HUDEP-2 (cell line): ENCODE measurements around the gene VASH1.

Experiments used
- DNase-seq, 76 experiments: peaks; one replicate each; lab custom pipeline; 2025; ENCODE audit not compliant: unreplicated experiment in 76 of 76; lab: John Stamatoyannopoulos, UW

VASH1 gene

DNA sequence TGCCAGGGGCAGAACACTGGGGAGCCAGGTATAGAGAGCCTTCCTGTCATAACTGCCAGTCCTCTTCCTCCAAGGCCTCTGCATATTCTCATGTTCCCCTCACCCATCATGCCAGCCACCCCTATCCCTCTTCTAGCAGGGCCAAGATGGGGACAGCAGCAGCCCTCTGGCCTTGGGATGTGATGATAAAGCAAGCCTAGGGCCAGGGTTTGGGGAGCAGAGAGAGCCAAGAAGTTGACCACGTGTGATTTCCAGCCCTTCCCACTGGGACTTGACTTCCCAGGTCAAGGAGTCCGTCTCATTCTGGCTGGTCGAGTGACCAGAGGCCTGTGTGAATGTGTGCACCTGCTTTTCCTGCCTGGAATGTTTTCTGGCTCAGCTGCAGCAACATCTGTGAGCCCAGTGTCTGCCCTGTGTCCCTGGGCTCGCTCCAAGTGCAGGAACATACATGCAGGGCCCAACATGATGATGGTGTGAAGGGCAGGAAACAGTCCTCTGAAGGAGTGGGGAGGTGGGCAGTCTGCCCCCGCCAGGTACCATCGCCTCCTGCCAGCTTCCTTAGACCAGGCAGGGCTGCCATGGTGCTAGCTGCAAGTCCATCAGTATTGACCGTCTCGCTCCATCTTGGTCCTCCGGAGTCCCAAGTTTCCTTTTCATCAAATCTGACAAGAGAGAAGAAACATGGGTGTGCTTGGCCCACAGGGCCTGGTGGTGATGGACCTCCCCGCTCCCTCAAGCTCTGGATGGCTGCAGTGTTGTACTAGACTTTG is 21.0 kb downstream of the VASH1 start:
- DNase-seq, result no peak

DNA sequence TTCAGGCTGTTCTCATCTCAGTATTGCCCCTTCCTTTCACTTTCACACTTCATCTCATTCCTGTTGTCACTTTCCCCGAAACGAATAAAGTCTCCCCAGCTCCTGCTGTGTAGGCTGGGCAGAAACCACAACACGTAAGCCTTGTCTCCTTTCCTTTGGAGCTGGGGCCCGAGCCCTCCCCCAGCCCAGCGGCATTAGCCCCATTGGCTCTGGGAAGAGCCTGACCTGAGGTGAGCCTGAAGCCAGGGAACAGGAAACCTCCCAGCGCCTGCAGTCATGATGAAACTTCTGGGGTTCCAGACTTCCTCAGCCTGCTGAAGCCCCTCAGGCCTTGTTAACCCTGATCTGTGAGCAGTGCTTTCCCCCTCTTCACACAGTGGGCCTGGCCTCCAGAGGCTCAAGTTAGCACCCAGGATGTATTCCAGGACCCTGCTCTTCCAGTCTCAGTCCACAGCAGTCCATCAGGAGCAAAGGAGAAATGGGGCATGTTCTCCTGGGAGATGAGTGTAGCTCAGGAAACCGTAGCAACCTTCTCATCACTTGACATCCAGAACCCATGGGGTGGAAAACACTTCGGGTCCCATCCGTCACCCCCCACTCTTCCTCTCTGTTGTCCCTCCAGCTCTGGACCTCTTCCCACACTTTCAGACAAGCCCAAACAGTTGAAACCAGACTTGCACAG is 21.8 kb downstream of the VASH1 start:
- no peak for DNase-seq

DNA sequence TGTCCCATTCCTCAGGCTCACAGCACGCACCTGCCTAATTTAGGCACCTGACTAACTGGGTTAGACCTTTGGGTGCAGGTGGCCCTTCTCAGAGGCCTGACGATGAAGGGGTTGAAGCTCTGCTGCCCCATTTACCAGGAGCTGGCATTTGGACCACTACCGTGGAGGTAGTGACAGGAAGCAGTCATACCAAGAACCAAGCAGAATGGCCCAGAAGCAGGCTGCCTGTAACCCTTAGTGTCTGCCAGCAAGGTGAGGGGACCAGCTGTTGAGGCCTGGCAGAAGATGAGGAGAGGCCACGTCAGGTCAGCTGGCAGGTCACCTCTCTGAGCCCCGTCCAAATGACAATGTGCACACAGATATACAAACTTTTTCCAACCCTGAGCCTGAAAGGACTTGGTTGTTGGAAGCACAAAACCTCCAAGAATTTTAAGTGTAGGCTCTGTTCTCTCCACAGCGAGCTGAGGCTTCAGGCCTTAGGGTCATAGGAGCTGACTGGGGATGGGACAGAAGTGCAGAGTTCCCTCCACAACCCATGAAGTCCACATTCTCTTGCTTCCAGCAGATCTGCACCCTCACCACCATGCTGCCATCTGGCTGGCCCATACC is 23.1 kb downstream of the VASH1 start:
- DNase-seq, result no peak

DNA sequence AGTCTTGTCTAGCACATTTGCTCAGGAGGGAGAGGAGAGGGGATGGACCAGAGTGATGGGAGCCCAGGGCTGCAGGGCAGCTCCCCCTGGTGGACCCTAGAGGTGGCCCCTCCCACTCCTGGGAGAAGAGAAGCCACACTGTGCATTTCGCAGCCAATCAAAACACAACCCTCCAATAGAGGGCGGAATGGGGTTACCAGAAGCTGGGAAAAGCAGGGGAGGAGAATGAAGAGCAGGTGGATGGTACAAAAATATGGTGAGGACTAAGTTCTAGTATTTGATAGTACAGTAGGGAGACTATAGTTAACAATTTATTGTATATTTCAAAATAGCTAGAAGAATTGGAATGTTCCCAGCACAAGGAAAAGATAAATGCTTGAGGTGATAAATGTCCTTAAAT is 23.6 kb downstream of the VASH1 start:
- DNase-seq, result peak in 69 of 76 experiments; percentile 3 to 86 (median 58)

DNA sequence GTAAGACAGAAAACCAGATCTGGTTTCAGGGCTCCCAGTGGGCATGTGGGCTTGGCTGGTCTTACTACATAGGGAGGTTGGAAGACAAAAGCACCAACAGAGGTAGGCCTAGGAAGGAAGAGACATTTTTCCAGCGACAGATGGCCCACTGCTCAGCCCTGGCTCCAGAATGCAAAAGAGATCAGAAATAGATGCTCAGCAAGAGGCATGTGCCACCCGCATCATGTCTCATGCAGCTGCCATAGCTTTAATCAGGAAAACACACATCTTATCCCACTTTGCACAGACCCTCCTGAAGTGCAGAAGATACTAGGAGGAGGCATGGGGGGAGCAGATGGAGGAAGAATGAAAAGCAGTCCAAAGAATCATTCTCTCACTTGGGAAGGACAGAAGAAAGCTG is 25.3 kb downstream of the VASH1 start:
- DNase-seq, result no peak

DNA sequence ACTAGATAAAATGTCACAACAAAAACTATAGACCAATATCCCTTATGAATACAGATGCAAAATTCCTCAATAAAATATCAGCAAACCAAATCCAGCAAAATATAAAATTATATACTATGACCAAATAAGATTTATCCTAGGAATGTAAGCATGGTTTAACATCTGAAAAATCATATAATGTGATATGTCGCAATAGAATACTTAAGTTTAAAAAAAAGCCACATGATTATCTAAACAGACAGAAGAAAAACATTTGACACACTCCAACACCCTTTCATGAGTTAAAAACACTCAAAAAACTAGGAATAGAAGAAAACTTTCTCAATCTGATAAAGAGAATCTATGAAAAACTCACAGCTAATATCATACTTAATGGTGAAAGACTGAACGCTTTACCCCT is 31.2 kb downstream of the VASH1 start:
- DNase-seq, result no peak

DNA sequence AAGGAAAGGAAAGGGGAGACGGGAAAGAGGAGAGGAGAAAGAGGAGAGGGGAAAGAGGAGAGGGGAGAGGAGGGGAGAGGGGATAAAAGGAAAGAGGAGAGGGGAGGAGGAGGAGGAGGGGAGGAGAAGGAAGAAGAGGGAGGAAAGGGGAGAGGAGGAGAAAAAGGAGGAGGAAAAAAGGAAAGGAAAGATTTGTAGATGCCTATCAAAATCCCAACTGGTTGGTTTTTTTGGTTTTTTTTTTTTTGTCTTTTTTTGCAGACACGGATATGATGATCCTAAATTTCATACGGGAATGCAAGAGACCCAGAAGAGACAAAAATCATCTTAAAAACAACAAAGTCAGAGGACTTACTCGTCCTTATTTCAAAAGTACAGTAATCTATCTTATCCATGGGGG is 32.1 kb downstream of the VASH1 start:
- no peak for DNase-seq

DNA sequence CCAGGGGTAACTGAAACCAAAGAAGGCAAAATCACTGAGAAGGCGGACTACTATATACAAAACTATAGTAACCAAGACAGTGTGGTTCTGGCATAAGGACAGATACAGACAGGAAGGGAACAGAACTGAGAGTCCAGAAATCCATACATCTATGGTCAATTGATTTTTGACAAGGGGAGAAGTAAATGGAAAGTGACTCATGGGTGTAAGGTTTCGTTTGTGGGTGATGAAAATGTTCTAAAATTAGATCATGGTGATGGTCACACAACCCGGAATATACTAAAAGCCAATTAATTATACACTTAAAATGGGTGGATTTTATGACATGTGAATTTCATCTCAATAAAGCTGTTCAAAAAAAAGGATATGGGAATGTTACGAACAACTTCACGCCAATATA is 32.7 kb downstream of the VASH1 start:
- no peak for DNase-seq

DNA sequence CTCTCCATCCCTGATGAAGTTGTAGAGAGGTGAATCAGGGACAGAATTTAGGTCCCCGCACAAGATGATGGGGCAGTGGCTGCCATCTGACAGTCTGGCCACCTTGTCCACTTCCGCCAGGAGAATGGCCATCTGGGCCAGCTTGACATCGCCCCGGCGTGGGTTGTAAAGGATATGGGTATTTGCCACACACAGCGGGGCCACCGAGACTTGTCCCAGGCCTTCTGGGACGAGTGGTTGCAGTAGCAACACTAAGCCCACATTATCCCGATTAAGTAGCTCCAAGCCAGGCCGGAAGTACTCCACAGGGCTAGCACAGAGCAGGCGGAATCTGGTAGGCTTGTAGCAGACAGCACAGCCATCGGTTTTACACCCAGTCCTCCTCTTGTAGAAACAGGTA is 45.2 kb downstream of the VASH1 start:
- no peak for DNase-seq

DNA sequence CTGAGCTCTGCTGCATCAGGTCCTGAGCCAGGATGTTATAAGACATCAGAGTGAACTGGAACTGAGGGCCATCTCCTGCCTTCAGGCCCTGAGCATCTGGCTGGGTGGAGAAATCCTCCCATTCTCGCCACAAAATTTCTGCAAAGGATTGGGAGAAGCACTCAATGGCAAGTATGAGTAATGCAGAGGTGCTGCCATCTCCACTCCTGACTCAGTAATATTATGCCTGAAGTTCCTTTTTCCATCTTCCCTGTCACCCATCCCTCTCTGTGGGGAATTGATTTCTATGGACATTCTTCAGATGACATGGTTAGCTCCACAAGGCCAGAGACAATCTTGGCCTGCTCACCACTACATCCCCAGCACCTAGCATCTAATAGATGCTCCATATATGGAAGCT is 46.7 kb downstream of the VASH1 start:
- no peak for DNase-seq

DNA sequence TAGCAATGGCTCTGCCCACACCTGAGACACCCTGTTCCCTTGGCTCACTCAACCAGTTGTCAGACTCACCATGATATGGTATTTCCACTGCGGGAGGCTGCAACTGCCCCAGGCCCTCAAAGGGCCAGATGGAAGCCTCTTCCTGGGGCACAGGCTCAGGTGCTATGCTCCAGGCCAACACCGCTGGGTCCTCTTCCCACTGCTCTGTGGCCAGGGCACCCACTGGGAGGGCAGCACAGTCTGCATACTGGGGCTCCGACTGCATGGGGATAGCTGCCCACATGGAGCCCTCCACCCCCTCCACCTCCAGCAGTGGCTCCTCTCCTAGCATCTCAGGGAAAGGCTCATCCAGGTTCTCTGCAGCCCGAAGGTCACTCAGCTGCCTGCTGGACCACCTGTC is 47.7 kb downstream of the VASH1 start:
- DNase-seq, result no peak

DNA sequence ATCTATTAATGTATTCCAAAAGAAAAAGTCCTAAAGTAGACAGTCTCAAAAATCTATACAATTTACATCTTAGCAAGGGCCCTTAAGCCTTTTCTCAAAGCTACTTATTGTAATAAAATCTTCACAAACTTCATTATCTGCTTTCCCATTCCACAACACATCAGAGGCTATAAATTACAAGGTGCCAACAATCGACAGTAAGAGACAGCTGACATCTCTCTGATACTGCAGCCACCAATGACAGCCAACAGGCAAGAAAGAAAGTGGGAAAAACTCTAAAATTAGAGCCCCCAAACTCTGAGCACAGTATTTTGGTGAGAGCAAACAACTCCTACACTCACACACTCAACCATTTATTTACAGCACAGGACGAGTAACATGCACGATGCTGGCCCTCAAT is 49.3 kb downstream of the VASH1 start:
- DNase-seq, result no peak

DNA sequence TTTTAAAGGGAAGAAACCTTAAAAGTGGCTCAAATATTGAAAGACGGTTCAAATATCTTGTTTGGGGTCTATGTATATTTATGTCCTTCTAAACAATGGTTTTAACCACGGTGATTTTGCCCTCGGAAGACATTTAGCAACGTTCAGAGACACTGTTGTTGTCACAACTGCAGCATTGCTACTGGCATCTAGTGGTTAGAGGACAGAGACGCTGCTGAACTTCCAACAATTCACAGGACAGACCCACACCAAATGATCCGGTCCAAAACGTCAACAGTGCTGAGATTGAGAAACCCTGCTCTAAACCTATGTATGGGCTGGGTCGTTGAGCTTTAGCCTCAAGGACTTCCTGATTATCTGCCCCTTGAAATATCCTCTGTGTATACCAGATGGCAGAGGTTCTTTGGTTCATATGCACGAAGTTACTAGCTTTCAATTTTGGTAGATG is 49.7 kb downstream of the VASH1 start:
- peak in 26 of 76 experiments; percentile 4 to 53 (median 10) for DNase-seq

DNA sequence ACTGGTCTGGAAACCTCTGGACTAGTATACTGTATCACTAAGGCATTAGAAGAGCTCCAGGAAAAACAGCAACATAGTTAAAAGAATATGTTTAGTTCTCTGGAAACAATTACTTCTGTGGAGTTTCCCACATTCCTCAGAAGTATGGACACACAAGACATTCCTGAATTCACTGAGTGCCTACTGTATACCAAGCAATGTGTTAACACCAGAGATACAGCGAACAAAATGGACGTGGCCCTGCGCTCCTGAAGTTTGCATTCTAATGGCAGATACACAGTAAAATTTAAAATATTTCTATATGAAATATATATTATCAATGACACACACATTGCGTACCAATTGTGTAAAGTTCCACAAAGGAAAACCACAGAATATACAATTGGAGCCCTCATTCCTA is 50.3 kb downstream of the VASH1 start:
- peak in 1 of 76 experiments; percentile 5 for DNase-seq

DNA sequence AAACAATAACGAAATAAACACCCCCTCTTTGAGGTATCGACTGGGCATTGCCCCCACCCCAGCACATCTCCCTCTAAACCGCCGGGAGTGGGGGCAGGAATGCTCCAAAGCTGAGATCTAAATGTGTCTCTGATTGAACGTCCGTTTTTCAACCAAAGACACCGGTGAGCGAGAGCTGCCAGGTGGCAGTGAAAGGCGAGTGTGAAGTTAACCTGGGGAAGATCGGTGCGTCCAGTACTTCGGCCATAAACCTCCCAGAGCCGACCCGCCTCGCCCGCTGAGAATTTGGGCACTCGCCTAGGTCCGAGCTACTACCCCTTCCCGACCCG is 50.8 kb downstream of the VASH1 start:
- peak in 2 of 76 experiments; percentile 12 to 23 for DNase-seq

DNA sequence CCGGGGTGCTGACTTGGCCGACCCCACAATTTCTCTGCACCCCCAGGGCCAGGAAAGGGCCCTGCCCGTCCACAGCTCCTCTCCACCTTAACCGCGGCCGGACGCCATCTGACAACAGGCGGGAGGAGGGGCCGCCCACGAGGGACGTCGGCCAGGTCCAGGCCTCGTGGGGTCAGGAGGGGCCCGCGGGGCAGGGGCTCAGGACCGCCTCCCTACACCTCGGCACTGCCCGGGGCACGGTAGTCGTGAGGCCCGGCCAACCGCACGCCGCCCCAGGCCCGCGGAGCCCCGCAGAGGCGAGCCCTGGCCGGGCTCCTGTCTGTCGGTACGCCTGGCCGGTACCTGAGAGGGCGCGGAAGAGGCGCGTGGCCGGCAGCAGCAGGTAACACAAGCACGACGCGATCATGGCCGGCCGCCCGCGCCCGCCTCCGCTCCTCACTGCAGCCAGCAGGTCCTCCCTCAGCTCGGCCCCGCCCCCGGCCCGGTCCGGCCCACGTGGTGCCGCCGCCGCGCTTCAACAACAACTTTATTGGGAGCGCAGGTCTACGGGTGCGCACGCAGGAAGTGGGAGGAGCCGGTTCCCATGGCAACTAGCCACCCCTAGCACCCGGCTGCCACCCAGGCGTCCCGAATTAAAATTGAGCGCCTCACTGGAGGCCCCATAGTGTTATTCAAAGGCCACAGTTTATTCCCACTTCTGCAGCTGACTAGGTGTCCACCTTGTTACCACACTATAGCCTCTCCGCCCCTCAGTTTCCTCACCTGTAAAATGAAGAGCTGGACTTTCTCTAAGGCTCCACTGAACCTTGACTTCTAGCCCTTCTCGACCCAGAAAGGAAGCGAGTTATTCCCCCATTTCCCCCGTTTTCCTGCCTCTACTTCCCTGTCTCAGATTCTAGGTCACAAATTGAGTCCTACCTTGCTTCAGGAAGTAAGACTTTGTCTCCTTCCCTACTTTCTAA is 51.4 kb downstream of the VASH1 start, which contains the start of gene ANGEL1:
ANGEL1 (minus strand) TSS at position 461 of the 962 bp plus-strand sequence; CDS start at position 406, 55 bp downstream.
- peak; percentile 33 to 96 (median 90) for DNase-seq

DNA sequence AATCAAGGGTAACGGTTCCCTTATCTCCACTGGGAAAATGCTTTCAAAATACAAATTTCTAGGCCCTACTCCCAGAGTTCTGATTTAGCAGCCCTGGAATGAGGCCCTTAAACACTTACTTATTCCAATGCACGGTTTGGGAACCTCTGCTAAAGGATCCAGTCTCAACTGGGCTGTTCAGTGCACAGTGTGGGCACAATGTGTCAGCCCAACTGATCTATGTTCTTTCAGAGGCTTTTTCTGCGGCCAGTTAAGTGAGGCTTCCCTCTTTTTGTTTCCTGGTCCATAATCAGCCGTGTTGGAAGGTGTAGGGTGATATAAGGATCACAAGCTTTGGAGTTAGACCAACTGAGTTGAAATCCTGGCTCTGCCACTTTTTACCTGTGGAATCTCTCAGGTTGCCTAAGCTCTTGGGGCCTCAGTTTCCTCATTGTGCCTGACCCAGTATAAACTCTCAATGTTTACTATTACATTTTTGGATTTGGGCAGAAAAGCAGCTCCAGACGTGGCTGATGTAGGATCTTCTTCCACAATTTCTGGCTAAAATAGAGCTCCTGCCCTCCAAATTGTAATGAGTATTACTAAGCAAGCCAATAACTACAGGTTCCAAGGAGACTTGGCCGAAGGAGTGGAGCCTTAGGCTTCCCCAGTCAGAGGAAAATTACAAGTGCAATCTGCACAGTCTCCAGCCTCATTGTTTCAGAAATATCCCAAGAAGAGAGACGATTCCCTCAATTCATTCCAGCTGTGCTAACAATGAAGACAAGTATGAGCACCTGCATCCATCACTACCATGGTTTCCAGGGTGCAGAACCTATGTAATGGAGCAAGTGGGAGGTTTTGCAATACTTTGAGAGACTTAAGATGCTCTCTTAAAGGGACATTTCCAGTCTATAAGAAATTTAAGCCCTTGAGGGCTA is 53.7 kb downstream of the VASH1 start:
- no peak for DNase-seq

DNA sequence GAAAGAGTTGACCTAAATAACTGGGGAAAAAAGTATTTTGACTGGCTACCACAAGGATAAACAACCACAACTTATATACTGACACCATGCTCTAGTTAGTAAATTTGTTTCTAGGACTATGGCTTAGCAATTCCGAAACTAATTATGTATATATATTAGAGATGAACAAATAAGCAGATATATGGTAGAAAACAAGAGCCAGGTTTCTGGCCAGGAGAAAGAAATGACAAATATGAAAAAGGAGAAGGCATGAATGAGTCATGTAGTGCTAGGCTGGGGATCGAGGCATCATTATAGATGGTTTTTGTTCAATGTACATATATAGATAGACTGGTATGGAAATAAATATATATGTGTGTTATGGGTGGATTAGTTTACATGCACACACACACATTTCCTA is 59.4 kb downstream of the VASH1 start:
- DNase-seq, result no peak

DNA sequence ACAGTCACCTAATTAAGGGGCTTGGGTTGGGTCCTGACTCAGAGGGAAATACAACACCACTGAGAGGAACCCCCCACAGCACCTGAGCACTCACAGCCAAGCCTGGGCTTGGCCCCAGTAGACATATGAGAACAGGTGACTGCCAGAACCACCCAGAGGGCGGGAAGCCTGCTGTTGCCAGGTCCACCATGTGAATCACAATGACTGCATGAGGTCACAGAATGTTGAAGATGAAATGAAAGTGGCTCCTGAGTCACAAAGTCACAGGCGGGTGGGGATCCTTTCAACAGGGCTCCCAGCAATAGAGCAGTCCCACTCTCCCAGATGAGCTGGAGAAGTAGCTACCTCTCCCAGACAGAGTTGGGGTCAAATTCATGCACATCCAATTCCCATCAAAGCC is 64.9 kb downstream of the VASH1 start, which contains the start of gene LRRC74A:
LRRC74A (plus strand) TSS at position 287 of the 400 bp plus-strand sequence. CDS start 290 bp downstream, outside the sequence.
- no peak for DNase-seq
